B cell (primary cell): ENCODE data around the gene NECAP2. TPM values are rescaled to one million over a fixed set of nuclear protein-coding genes. Genes with fewer than 3 reads are reported as not detected.

Experiments
- ATAC-seq: fragments of 200-7000 bp; cut with Tn5 transposase; one replicate; pipeline ENCODE4 v1.10.0; 2021; ENCODE audit warnings: low read depth, mild to moderate bottlenecking, moderate number of reproducible peaks, moderate library complexity
- CTCF ChIA-PET: fragments of 350-600 bp; sonication (Branson Sonifier 250); formaldehyde crosslinking; loops from one replicate; lab custom pipeline; 2021; ENCODE audit warnings: antibody characterized with exemption, inconsistent platforms; lab: Charles Lee
- POLR2A ChIA-PET: fragments of 350-600 bp; sonication (Branson Sonifier 250); formaldehyde crosslinking; loops from one replicate; lab custom pipeline; 2021; ENCODE audit warnings: antibody characterized with exemption; lab: Charles Lee
- DNase-seq: peaks from one replicate; pipeline ENCODE4 v3.0.0; 2013
- H2AFZ ChIP-seq: 2 replicates; pipeline ENCODE4 v1.6.1; 2012; ENCODE audit warnings: mild to moderate bottlenecking, low read depth, low read length; ENCODE audit not compliant: insufficient read depth, poor library complexity, severe bottlenecking
- H3K27ac ChIP-seq, 2 donors: 1 replicate in 1 of 2; 2 replicates in 1 of 2; pipeline ENCODE4 v1.5.1; 2012 to 2013; ENCODE audit warnings: low read length in 2 of 2, mild to moderate bottlenecking in 2 of 2, moderate library complexity in 1 of 2
- H3K27me3 ChIP-seq, 4 experiments: fragments of 200-600 bp in 1 of 4; sonication (generic) in 1 of 4; replicated peaks in 1 of 4; 1 replicate in 2 of 4; 2 replicates in 2 of 4; pipeline versions ENCODE4 v1.6.1 to v1.7.0; 2013 to 2016; ENCODE audit warnings: low read length in 3 of 4, mild to moderate bottlenecking in 2 of 4, mixed read lengths in 1 of 4, moderate library complexity in 1 of 4; ENCODE audit not compliant: insufficient read depth in 4 of 4, control insufficient read depth in 3 of 4; ENCODE audit errors: control extremely low read depth in 1 of 4
- H3K36me3 ChIP-seq, 2 experiments: replicated peaks in 1 of 2; 1 replicate in 1 of 2; 2 replicates in 1 of 2; pipeline versions ENCODE4 v1.6.1 to v1.7.1; 2013; ENCODE audit warnings: low read length in 1 of 2; ENCODE audit not compliant: insufficient read depth in 2 of 2, control insufficient read depth in 1 of 2; ENCODE audit errors: control extremely low read depth in 1 of 2, extremely low read depth in 1 of 2
- H3K4me1 ChIP-seq, 2 donors: fragments of 200-600 bp in 1 of 2; sonication (generic) in 1 of 2; 1 replicate in 1 of 2; 2 replicates in 1 of 2; pipeline versions ENCODE4 v1.5.1 to v1.6.1; 2013 to 2017; ENCODE audit warnings: low read length in 2 of 2; ENCODE audit not compliant: control insufficient read depth in 2 of 2, insufficient read depth in 2 of 2
- H3K4me2 ChIP-seq: replicated peaks from 2 replicates; pipeline ENCODE3; 2012; ENCODE audit warnings: mild to moderate bottlenecking, low read depth, low read length; ENCODE audit not compliant: poor library complexity, severe bottlenecking
- H3K4me3 ChIP-seq, 5 experiments: fragments of 200-600 bp in 1 of 5; sonication (generic) in 1 of 5; 1 replicate in 3 of 5; 2 replicates in 2 of 5; pipeline versions ENCODE4 v1.5.1 to v1.7.0; 2011 to 2016; ENCODE audit warnings: low read length in 4 of 5, mild to moderate bottlenecking in 4 of 5, low read depth in 2 of 5, control low read depth in 1 of 5, moderate library complexity in 1 of 5; ENCODE audit not compliant: insufficient read depth in 1 of 5; ENCODE audit errors: control extremely low read depth in 1 of 5, extremely low read depth in 1 of 5
- H3K79me2 ChIP-seq: fragments of 200-600 bp; sonication (generic); one replicate; pipeline ENCODE4 v1.6.0; 2016; ENCODE audit warnings: low read length; ENCODE audit not compliant: control insufficient read depth, insufficient read depth
- H3K9ac ChIP-seq: fragments of 200-600 bp; sonication (generic); 2 replicates; pipeline ENCODE4 v1.6.1; 2017; ENCODE audit warnings: mild to moderate bottlenecking, low read length, moderate library complexity
- H3K9me3 ChIP-seq, 3 donors: one replicate each; pipeline versions ENCODE4 v1.6.1 to v1.7.1; 2013; ENCODE audit warnings: low read length in 2 of 3; ENCODE audit not compliant: control insufficient read depth in 2 of 3, insufficient read depth in 1 of 3; ENCODE audit errors: control extremely low read depth in 1 of 3
- H4K20me1 ChIP-seq: 2 replicates; pipeline ENCODE4 v1.6.0; 2012; ENCODE audit warnings: mild to moderate bottlenecking, low read length; ENCODE audit not compliant: insufficient read depth, control insufficient read depth, poor library complexity, severe bottlenecking
- H3K27ac Mint-ChIP-seq: one replicate; pipeline ENCODE4 v1.8.0; 2021; ENCODE audit warnings: mixed read lengths
- H3K27me3 Mint-ChIP-seq: one replicate; pipeline ENCODE4 v1.8.0; 2021; ENCODE audit warnings: mixed read lengths
- H3K4me1 Mint-ChIP-seq: one replicate; pipeline ENCODE4 v1.8.0; 2021; ENCODE audit warnings: mixed read lengths
- H3K4me3 Mint-ChIP-seq: one replicate; pipeline ENCODE4 v1.8.0; 2021; ENCODE audit warnings: mixed read lengths
- H3K9me3 Mint-ChIP-seq: one replicate; pipeline ENCODE4 v1.8.0; 2022; ENCODE audit warnings: mixed read lengths; ENCODE audit not compliant: insufficient read depth
- CTCF ChIP-seq: fragments of 200-600 bp; IDR thresholded peaks from one replicate; pipeline ENCODE4 v1.8.0; 2022; ENCODE audit warnings: antibody characterized with exemption, mild to moderate bottlenecking
- EZH2 ChIP-seq: IDR thresholded peaks from 2 replicates; pipeline ENCODE4 v1.6.1; 2012; ENCODE audit warnings: borderline replicate concordance, low read depth, mild to moderate bottlenecking, moderate library complexity, low read length; ENCODE audit not compliant: insufficient read depth, poor library complexity, severe bottlenecking
- WGBS: methylation state at CpG from one replicate; pipeline ENCODE4 v1.1.5; 2013; ENCODE audit warnings: missing lambda C conversion rate; ENCODE audit not compliant: insufficient coverage; 5-methylcytosine and 5-hydroxymethylcytosine counted together
- intact Hi-C: fragments of 100-400 bp; cut with micrococcal nuclease; formaldehyde crosslinking; loops from one replicate; pipeline ENCODE4 v1.10.0; 2022
- polyA minus RNA-seq: library from RNA; depleted of rRNA, polyadenylated mRNA; stranded (reverse); fragments of >200 nt; gene quantifications from 2 replicates; pipeline ENCODE4 v1.2.3, GENCODE V29; 2012
- polyA plus RNA-seq: library from polyadenylated mRNA; depleted of rRNA; stranded (reverse); fragments of >200 nt; gene quantifications from 2 replicates; pipeline ENCODE4 v1.2.3, GENCODE V29; 2012
- total RNA-seq, 2 donors: library from RNA; stranded (reverse); fragments of 120-200 nt in 1 of 2; gene quantifications; 1 replicate in 1 of 2; 2 replicates in 1 of 2; pipeline versions ENCODE4 v1.2.3 to v1.2.4, GENCODE V29; 2013 to 2022

Gene NECAP2
- 77.3 and 78.5 TPM in 2 replicates for total RNA-seq
- 102 TPM for total RNA-seq (2013)
- polyA plus RNA-seq, result 70.4 and 81.5 TPM in 2 replicates
- 95.5 and 112 TPM in 2 replicates for polyA minus RNA-seq

- ChIA-PET POLR2A (interaction anchor here (0.6 to 2.4 kb wide), 9 partner anchors 10 to 511 kb away, joined by 3 to 10 read pairs (median 4); partner anchors contain the start of genes RNU1-1 and SZRD1), CTCF (interaction anchor here (0.6 to 2.6 kb wide), 19 partner anchors 9 to 558 kb away, joined by 3 to 17 read pairs (median 4); partner anchors contain the start of genes FBXO42 and NBPF1)
- Histone ChIP-seq H3K9ac (peak within 1 kb of the TSS; percentile 95), H3K4me3 (peak within 1 kb of the TSS; percentile 34 to 100 (median 95)), H3K4me1 (peaks cover 16 to 29% of the 10 kb centered on the region in 2 donors), H4K20me1 (peaks cover 40% of the 10 kb centered on the region), H3K9me3 (peaks cover 0 to 3% (median 0%) of the 10 kb centered on the region in 3 donors), H2AFZ (peak within 1 kb of the TSS; percentile 70), H3K27ac (peak within 1 kb of the TSS; percentile 97 to 98), H3K79me2 (peaks cover 52% of the 10 kb centered on the region), H3K36me3 (peaks cover 0 to 29% of the 10 kb centered on the region in 2 experiments), H3K27me3 (no peaks in the 10 kb centered on the region), H3K4me2 (peak within 1 kb of the TSS; percentile 96)
- intact Hi-C loops, result loop anchor here (1.0 to 10.0 kb wide), 7 partner anchors 19 to 916 kb away; partner anchors contain the start of genes CASP9, CPLANE2, DNAJC16 and FBXO42
- under 1% methylated on average over 66 of the region's 68 CpGs for WGBS
- peak within 1 kb of the TSS; percentile 91 for H3K27ac Mint-ChIP-seq
- H3K4me1 Mint-ChIP-seq, result peaks cover 28% of the 10 kb centered on the region
- H3K4me3 Mint-ChIP-seq, result peak within 1 kb of the TSS; percentile 93
- ATAC-seq, result peak; percentile 89
- peak; percentile 94 for DNase-seq
- H3K9me3 Mint-ChIP-seq, result no peaks in the 10 kb centered on the region
- TF ChIP-seq CTCF, result peak; percentile 92
- TF ChIP-seq EZH2, result no peak
- no peaks in the 10 kb centered on the region for H3K27me3 Mint-ChIP-seq
Measured at GRCh38 chr1:16440470-16441281, at the start of gene NECAP2. Gene NECAP2 (plus strand): TSS chr1:16440724. CDS start chr1:16440762, 38 bp downstream.
